Stimulated activated CD4-positive, alpha-beta T cell treated with anti-CD3 and anti-CD28 coated beads, Interleukin-2, amount 100 ng/mL, for 48 hours (primary cell): ENCODE results near the gene SCCPDH.
"Not testable (repeated sequence)": the region's sequence is repeated elsewhere in the genome, so short reads cannot be mapped to it uniquely, and the experiment has no call there.

Source experiments
- DNase-seq, 2 donors: peaks; one replicate each; pipeline ENCODE4 v3.0.0-alpha.2; 2020

SCCPDH gene

GRCh38 chr1:246801241-246802020 lies 77.2 kb downstream of the SCCPDH start:
- DNase-seq = no peak

- no peak for DNase-seq
Observed at GRCh38 chr1:246803373-246803772, 79.2 kb downstream of the SCCPDH start.

- no peak for DNase-seq
Observed at GRCh38 chr1:246803883-246804282, 79.7 kb downstream of the SCCPDH start.

GRCh38 chr1:246805135-246805716 lies 81.0 kb downstream of the SCCPDH start:
- no peak for DNase-seq

GRCh38 chr1:246809473-246809872 lies 85.3 kb downstream of the SCCPDH start:
- DNase-seq = no peak

GRCh38 chr1:246811985-246812384 lies 87.8 kb downstream of the SCCPDH start:
- no peak for DNase-seq

GRCh38 chr1:246813325-246813724 lies 89.1 kb downstream of the SCCPDH start:
- not testable (repeated sequence) for DNase-seq

- DNase-seq = no peak
Observed at GRCh38 chr1:246814890-246815289, 90.7 kb downstream of the SCCPDH start.

- DNase-seq = no peak
Observed at GRCh38 chr1:246815693-246816270, 91.6 kb downstream of the SCCPDH start.
